GM19238 (cell line): Measurements from ENCODE around the gene CDH6.
"Not testable (repeated sequence)": the region's sequence is repeated elsewhere in the genome, so short reads cannot be mapped to it uniquely, and the experiment has no call there.

ENCODE experiments used
- DNase-seq: peaks from one replicate; pipeline ENCODE4 v3.0.0; 2011; ENCODE audit warnings: low spot score; ENCODE audit not compliant: insufficient read length

The CDH6 gene

DNA sequence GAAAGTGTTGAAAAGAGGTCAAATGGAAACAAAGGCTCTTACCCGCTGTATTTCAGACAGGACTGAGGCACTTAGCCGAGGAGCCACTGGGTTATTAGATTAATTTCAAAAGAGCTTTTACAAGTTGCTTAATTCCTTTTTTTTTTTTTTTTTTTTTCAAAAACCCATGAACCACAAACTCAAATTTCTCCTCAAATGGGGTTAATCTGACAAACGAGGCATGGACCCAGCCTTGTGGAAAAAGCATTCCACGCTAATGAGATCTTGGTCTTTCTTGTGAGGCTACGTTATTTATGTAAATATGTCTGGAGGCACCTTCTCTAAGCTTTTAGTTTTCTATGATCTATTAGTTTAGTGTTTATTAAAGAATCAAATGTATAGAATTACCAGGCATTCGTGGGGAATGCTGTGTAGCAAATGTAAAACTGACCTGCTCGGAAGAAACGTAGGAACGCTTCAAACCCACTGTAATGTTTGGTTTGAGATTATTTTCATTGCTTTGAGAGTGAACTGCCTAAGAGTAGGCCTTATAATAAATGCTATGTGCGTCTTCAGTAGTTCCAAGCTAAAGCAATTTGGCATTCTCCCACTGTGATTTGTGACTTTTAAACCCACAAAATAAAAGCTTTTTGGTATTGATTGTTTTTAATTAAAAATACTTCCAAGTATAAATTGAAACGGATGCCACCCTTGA is 134.7 kb downstream of the CDH6 start:
- DNase-seq = no peak

DNA sequence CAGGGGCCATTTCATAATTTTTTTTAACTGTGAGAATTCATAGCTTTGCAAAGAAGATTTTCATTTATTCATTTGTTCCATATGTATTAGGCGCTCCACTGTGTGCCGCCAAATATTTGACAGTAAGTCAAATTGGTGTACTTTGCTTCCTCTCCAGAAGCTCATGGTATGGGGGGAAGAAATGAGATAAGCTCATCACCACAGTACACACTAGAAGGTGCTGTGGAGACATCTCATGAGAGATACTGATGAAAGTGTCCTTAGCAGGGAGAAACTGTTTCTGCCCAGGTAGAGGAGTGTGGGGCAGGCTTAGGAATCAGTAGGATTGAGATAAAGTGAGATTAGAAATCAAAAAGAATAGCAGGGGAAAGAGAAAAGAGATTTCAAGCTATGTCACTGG is 136.2 kb downstream of the CDH6 start:
- no peak for DNase-seq

GRCh38 chr5:31332160-31332559 is 138.7 kb downstream of the CDH6 start:
- no peak for DNase-seq

DNA sequence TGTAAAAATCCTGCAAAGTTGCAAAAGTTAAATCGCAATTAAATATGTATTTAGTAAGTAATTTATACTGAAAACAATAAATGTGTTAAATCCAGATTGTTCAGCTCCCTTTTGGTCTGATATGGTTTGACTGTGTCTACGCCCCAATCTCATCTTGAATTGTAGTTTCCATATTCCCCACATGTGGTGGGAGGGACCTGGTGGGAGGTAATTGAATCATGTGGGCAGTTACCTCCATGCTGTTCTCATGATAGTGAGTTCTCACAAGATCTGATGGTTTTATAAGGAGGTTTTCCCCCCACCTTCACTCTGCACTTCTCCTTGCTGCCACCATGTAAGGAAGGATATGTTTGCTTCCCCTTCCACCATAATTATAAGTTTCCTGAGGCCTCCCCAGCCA is 140.0 kb downstream of the CDH6 start:
- DNase-seq = no peak

DNA sequence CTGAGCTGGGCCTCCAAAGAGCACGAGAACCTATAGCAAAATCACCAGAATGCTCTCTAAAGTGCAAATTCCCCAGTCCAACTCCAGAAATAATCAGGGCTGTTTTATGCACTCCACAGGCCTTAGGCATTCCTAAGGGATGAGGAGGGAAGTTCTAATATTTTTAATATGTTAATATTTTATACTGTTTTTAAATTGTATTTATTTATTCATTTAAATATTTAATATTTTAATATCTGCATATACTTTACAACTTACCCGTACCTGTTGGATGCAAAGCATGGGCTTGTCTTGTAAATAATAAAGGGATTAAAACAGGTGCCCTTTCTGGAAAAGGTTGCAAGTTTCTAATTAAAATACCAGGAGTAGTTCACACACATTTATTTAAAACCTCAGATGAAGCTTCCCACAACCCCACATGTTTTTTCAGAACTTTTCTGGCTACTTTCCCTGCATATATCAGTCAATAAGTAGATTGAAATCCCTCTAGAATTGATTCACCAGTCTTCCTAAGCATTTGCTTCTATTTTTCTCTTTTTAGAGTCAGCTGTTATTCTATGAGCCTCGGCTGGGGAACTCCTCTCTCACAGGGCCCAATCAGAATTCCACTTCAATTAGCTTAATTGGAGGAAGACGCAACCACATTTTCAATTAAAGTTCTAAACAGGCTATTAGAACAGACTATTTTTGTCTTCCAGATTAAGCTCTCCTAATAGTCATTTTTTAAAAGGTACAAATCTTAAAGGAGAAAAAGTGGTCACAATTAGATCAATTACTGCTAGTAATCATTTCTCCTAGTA is 140.8 kb downstream of the CDH6 start:
- no peak for DNase-seq

DNA sequence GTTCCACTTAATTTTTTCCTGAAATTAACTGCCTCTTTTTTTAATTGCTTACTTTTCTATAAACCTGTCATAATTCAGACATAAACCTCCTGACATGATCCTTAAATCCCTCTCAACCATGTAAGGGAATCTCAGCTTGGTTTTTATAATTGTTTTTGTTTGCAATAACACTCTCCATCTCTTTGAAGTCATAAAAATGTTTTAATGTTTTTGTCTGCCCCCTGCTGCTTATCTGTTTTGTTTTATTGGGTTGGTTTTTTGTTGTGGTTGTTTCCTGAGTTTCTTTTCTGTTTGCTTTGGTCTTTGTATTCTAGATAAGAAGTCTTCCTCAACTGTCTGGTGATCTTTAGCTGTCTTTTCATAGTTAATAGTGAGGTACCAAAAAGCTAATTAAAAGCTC is 142.0 kb downstream of the CDH6 start:
- DNase-seq = no peak

- DNase-seq = no peak
Measured at GRCh38 chr5:31343946-31344345, 150.5 kb downstream of the CDH6 start.

DNA sequence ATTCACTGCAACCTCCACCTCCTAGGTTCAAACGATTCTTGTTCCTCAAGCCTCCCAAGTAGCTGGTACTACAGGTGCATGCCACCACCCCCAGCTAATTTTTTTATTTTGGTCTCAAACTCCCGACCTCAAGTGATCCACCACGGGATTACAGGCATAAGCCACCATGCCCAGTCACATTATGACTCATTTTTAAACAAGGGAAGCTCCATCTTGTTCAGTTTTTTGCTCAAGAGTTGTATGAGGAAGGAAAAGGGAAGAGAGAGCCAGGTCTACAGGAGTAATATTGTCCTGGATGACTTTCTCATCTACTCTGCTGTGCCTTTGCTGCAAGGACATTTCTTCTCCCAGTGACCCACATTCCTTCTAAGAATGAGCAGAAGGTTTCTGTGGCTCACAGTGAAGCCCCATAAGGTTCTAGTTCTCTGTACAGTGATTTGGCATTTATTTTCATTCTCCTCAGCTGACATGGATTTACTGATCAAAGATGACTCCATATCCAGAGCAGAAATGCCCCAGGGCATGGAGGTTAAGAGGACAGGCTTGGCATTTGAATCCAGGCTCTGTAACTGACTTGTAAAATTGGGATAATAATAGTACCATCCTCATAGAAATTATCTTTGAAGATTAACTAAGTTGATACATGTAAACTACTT is 153.5 kb downstream of the CDH6 start:
- no peak for DNase-seq

DNA sequence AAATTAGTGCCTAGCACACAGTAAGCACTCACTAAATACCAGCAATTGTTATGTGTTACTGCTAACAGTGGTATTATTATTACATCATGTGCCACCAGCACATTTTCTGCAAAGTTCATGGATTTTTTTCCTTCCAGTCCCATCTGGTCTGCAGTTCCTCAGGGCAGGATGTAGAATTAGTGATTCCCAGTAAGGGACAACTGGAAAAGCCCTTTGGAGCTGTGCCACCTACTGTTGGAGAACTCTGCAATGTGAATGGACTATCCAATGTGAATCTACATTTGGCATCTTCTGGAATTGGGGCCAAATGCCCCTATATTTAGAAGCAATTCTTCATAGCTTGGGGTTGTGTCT is 154.0 kb downstream of the CDH6 start:
- DNase-seq = no peak

DNA sequence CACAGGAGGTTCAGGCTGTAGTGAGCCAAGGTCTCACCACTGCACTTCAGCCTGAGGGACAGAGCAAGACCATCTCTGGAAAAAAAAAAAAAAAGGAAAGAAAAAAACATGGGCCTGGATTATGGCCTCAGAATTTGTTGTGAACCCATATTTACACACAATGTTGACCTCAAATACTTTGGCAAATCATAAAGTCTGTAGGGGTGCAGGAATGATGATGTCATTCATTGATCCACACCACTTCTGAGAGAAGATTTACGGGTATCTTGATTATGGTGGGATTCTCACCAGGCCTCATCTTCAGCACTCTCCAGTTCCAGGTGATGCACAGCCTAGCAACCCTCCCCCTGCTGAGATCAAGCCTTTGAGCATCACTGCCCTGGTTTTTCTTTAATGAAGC is 156.9 kb downstream of the CDH6 start:
- no peak for DNase-seq

DNA sequence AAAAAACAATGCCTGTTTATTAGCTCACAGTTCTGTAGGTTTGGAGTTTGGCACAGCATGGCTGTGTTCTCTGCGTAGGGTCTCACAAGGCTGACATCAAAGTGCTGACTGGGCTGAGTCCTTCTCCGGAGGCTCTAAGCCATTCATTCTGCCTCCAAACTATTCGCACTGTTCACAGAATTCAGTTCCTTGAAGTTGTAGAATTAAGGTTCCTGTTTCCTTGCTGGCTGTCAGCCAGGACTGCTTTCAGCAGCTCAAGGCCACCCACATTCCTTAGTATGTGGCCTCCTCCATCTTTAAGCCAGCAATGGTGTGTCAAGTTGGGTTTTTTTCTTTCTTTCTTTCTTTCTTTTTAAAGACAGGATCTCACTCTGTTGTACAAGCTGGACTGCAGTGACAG is 161.9 kb downstream of the CDH6 start:
- DNase-seq = no peak

- no peak for DNase-seq
Measured at GRCh38 chr5:31357038-31357437, 163.6 kb downstream of the CDH6 start.

- no peak for DNase-seq
Measured at GRCh38 chr5:31359839-31360238, 166.4 kb downstream of the CDH6 start.

DNA sequence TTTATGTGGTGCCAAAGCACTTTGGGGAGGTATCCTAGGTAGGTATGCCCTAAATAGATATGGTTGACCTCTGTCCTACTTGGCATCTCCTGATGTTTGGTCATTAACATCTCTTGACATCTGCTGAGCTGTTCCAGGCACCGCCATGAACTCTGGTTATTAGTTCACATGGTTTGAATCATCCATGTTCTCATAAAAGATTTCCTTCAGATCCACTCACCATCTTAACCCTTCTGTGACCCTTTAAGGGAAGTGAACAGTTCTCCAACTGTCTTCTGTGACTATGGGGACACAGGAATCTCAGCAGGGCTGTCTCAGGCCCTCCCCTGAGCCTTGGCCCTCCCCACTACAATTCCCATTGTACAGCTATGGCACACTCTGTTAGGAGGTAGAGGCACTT is 167.7 kb downstream of the CDH6 start:
- DNase-seq = no peak

DNA sequence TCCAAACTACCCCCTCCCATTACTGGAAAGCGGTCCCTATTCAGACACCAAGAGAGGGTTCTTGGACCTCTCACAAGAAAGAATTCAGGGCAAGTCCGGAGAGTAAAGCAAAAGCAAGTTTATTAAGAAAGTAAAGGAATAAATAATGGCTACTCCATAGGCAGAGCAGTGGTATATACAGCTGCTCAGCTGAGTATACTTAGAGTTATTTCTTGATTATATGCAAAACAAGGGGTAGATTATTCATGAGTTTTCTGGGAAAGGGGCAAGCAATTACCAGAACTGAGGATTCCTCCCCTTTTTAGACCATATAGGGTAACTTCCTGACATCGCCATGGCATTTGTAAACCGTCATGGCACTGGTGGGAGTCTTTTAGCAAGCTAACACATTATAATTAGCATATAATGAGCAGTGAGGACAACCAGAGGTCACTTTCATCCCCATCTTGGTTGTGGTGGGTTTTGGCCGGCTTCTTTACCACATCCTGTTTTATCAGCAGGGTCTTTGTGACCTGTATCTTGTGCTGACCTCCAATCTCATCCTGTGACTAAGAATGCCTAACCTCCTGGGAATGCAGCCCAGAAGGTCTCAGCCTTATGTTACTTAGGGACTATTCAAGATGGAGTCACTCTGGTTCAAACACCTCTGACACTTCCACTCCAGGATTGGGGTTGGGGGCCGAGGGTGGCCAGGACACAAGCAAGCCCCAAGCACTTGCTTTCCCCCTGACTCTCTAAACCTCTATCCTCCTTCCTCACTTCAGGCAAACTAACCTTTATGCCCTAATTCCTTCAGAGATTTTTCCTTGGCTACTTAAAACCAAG is 168.4 kb downstream of the CDH6 start:
- DNase-seq = not testable (repeated sequence)

DNA sequence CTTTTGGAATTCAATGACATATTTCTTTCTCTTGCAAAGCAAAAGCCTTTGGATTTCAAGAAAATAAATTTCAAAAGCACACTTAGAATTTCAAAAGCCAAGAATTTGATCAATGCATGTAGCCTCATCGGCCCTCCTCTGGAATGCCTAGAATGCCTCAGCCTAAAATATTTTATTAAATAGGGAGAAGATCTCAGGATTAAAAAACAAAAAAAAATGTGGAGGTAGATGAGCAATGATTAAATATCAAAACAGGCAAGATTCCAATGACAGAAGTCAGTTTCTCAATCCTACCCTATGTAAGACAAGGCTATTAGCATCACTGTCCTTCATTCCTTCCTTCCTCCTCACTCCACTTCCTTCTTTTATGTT is 169.0 kb downstream of the CDH6 start:
- no peak for DNase-seq

GRCh38 chr5:31362931-31363568 is 169.6 kb downstream of the CDH6 start:
- no peak for DNase-seq

- DNase-seq = no peak
Measured at GRCh38 chr5:31364881-31365636, 171.6 kb downstream of the CDH6 start.

DNA sequence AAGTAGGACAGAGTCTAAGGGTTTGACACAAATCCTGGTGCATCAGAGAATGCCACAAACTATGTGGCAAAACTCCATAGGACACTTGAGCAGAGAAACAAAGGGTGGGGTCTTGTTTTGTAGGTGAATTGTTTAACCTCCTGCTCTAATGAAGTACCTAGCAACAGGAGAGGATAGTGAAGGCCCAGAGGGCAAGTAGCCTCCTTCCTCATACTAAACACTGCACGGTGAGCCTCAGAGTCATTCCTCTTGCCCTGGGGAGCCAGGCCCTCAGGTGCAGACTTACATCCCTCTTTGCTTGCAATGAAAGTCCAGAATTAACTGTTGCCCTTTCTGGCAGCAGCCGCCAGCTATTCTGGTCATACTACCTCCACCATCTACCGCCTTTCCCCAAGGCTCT is 172.3 kb downstream of the CDH6 start:
- DNase-seq = no peak

GRCh38 chr5:31366941-31367340 is 173.5 kb downstream of the CDH6 start:
- DNase-seq = no peak

GRCh38 chr5:31372124-31372523 is 178.6 kb downstream of the CDH6 start:
- DNase-seq = no peak
